HEK293T (cell line): Measurements from ENCODE around the gene MORN5.

Experiments
- ELF4 ChIP-seq: fragments of 450-650 bp; IDR thresholded peaks from 2 replicates; pipeline ENCODE4 v1.6.1; 2017; ENCODE audit warnings: antibody characterized with exemption
- FOXA1 ChIP-seq: fragments of 450-650 bp; IDR thresholded peaks from 2 replicates; pipeline ENCODE4 v1.6.1; 2016; ENCODE audit warnings: mild to moderate bottlenecking
- TARDBP ChIP-seq: fragments of 450-650 bp; IDR thresholded peaks from 2 replicates; pipeline ENCODE4 v1.6.1; 2016

GRCh38 chr9:122214507-122214906 is 54.8 kb downstream of the MORN5 start:
- TF ChIP-seq ELF4 (no peak), FOXA1 (no peak), TARDBP (no peak)
